AG10803 (cell line): Measurements from ENCODE around the gene CNOT1.
"Not testable (repeated sequence)": the region's sequence is repeated elsewhere in the genome, so short reads cannot be mapped to it uniquely, and the experiment has no call there.

Experiments used
- DNase-seq: peaks from one replicate; pipeline ENCODE4 v3.0.0; 2010; ENCODE audit warnings: low read depth
- H3K4me3 ChIP-seq: 2 replicates; pipeline ENCODE4 v1.5.1; 2011; ENCODE audit warnings: mild to moderate bottlenecking, low read length, control low read depth
- TF ChIP-seq, protein P1 (sequence below): conservative IDR thresholded peaks from 2 replicates; pipeline ENCODE4 v1.5.1; 2011; ENCODE audit warnings: mild to moderate bottlenecking, low read length, control low read depth, inconsistent platforms

The CNOT1 gene

DNA sequence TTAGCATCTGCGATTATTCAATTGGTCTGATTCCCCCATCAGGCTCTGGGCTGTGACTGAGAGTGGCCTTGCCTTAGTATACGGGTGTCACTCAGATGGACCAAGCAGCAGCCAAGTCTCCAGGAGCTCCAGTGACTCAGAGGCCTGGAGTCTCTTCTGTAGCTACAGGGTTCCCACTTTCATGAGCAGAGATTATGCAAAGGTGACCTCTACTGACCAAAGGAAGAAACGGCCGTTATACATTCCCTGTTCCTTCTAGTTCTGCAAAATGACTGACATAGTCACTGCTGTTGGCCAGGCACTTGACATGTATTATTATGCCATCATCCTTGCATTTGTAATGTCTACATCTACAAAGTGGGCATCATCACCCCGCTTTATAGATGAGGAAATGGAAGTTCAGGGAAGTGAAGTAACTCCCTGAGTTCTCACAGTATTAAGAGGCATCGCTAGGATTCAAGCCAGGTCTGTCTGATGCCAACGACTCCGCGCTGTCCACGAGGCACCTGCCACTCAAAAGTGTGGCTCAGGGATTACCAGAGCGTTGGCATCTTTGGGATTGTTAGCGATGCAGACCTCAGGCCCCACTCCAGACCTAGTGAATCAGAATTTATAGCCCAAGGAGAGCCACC lies 31.7 kb upstream of the CNOT1 start:
- peak; percentile 87 for DNase-seq
- TF ChIP-seq, protein P1, sequence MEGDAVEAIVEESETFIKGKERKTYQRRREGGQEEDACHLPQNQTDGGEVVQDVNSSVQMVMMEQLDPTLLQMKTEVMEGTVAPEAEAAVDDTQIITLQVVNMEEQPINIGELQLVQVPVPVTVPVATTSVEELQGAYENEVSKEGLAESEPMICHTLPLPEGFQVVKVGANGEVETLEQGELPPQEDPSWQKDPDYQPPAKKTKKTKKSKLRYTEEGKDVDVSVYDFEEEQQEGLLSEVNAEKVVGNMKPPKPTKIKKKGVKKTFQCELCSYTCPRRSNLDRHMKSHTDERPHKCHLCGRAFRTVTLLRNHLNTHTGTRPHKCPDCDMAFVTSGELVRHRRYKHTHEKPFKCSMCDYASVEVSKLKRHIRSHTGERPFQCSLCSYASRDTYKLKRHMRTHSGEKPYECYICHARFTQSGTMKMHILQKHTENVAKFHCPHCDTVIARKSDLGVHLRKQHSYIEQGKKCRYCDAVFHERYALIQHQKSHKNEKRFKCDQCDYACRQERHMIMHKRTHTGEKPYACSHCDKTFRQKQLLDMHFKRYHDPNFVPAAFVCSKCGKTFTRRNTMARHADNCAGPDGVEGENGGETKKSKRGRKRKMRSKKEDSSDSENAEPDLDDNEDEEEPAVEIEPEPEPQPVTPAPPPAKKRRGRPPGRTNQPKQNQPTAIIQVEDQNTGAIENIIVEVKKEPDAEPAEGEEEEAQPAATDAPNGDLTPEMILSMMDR, result peak; percentile 88
- H3K4me3 ChIP-seq, result no peak overlapping the region

DNA sequence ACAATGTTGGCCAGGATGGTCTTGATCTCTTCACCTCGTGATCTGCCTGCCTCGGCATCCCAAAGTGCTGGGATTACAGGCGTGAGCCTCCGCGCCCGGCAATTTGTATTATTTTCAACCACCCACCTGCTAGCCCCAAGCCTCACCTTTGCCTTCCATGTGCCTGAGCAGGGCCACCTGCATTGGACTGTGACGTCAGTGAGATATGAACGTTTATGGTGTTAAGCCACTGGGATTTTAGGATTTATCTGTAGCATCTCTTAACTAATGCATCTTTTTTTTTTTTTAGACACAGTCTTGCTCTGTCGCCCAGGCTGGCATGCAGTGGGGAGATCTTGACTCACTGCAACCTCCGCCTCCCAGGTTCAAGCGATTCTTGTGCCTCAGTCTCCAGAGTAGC lies 30.3 kb upstream of the CNOT1 start:
- H3K4me3 ChIP-seq, DNase-seq: not testable (repeated sequence)

DNA sequence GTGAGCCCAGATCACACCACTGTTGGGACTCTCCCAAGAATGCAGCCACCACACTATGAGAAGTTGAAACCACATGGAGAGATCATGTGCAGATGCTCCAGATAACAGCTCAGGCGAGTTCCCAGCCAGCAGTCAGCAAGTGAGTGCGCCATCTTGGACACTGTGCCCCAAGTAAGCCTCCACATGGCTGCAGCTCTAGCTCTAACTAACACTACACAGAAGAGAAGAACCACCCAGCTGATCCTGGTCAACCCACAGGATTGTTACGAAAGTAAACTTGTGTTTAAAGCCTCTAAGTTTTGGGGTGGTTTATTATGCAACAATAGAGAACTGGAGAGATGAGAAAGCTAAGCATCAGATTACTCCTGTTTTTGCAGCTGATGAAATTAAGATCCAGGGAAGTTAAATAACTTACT lies 29.2 kb upstream of the CNOT1 start:
- DNase-seq, result peak; percentile 35
- TF ChIP-seq, protein P1, result no peak
- no peak overlapping the region for H3K4me3 ChIP-seq

DNA sequence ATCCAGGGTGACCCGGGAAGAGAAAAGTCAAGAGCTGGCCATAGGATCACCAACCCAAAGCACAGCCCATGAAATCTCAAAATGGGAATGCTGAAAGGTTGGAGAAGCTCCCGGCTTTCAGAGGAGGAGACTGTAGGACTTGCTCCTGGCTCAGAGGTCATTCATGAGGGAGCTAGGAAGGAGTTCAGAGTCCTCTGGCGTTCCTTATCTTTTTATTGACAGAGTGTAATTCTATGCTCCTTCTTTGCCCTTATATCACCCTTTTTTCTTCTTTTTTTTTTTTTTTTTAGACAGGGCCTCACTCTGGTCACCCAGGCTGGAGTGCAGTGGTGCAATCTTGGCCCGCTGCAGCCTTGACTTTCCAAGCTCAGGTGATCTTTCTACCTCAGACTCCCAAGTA lies 27.3 kb upstream of the CNOT1 start:
- H3K4me3 ChIP-seq, result no peak overlapping the region
- TF ChIP-seq, protein P1, result no peak
- no peak for DNase-seq

DNA sequence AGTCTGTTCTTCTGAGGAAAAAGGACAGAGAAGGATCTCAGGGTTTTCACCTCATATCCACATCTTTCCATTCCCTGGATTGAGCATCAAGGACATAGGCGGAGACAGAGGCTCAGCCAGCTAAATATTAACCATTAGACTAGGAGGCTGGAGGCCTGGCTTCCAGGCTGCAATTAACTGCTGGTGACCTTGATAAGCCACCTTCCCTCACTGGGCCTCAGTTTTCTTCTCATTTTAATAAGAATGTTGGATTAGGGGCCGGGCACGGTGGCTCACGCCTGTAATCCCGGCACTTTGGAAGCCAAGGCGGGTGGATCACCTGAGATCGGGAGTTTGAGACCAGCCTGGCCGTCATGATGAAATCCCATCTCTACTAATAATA lies 25.6 kb upstream of the CNOT1 start:
- no peak overlapping the region for H3K4me3 ChIP-seq
- DNase-seq, result no peak
- TF ChIP-seq, protein P1, result no peak

DNA sequence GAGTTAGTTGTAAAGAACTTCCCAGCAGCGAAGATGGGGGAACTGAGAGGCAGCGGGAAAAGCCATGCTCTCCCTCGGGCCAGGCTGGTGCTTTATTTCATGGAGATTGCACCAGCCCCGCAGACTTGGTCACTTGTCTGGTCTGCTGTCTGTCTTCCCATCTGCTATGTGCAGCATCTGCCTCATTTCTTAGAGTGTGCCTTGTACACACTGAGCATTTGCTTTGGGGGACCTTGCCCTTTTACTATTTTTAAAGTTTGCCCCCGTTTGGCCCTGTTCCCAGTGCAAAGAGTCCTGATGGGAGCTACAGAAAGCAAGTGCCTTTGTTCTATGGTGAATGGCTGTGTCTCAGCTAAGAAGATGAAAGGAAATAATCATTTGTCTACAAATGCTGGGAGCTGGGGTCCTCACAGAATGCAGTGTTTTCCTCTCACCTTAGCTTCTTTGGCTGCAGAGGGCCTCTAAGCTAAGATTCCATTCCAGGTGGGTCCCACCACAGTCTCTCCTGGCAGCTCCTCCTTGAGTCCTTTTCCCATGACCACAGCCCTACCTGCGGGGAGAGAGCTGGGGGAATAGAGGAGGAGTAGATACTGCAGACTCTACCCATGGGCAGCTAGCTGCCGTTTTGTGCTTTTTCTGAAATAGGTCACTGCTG lies 25.1 kb upstream of the CNOT1 start:
- no peak for DNase-seq
- no peak overlapping the region for H3K4me3 ChIP-seq
- TF ChIP-seq, protein P1, result no peak

DNA sequence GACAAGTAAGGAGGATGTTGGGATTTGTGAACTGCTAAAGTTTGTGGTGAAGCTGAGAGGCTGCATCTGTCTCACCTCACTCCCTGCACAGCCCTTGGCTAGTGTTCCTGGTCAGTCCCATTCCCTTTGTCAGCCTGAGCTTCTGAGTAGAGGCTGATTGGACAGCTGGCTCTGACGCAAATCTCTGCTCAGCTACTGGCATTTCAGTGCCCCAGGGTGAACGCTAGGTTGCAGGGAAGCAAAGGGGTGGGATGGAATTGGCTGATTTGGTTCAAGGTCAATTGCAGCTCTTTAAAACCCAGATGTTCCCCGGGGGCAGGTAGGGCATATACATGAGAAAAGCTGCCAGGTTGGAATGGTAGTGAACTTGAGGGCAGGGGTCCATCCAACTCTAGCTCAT lies 23.1 kb upstream of the CNOT1 start:
- TF ChIP-seq, protein P1, result no peak
- no peak overlapping the region for H3K4me3 ChIP-seq
- DNase-seq, result no peak
